Mesendoderm (in vitro differentiated cells): ENCODE results near the gene IRAK1BP1.
"Not testable (repeated sequence)": the region's sequence is repeated elsewhere in the genome, so short reads cannot be mapped to it uniquely, and the experiment has no call there.

Experiments used
- DNase-seq: peaks from one replicate; pipeline ENCODE4 v3.0.0; 2013
- H2AK5ac ChIP-seq: 2 replicates; pipeline ENCODE4 v1.6.1; 2013; ENCODE audit warnings: low read length, inconsistent platforms
- H2BK120ac ChIP-seq: 2 replicates; pipeline ENCODE4 v1.6.1; 2013; ENCODE audit warnings: low read depth, mild to moderate bottlenecking, low read length, moderate library complexity, mixed read lengths
- H2BK15ac ChIP-seq: replicated peaks from 2 replicates; pipeline ENCODE4 v1.6.1; 2013; ENCODE audit warnings: low read depth, mild to moderate bottlenecking, moderate library complexity
- H2BK5ac ChIP-seq: 2 replicates; pipeline ENCODE4 v1.6.1; 2013; ENCODE audit warnings: low read length, inconsistent platforms
- H3K18ac ChIP-seq: 2 replicates; pipeline ENCODE4 v1.6.1; 2013; ENCODE audit warnings: mild to moderate bottlenecking, low read length, mixed read lengths
- H3K23ac ChIP-seq: one replicate; pipeline ENCODE4 v1.6.1; 2013; ENCODE audit warnings: low read length
- H3K27ac ChIP-seq: 2 replicates; pipeline ENCODE4 v1.5.1; 2013; ENCODE audit warnings: low read depth, mild to moderate bottlenecking, inconsistent platforms, low read length, moderate library complexity
- H3K27me3 ChIP-seq: 2 replicates; pipeline ENCODE4 v1.6.1; 2013; ENCODE audit warnings: low read length, control low read depth, mild to moderate bottlenecking, inconsistent platforms; ENCODE audit not compliant: insufficient read depth, poor library complexity
- H3K36me3 ChIP-seq: 2 replicates; pipeline ENCODE4 v1.6.1; 2013; ENCODE audit warnings: low read length, inconsistent platforms; ENCODE audit not compliant: control insufficient read depth, insufficient read depth
- H3K4ac ChIP-seq: one replicate; pipeline ENCODE4 v1.6.1; 2013; ENCODE audit warnings: low read depth, mild to moderate bottlenecking, low read length, moderate library complexity
- H3K4me1 ChIP-seq: 2 replicates; pipeline ENCODE4 v1.6.1; 2013; ENCODE audit warnings: low read depth, low read length, inconsistent platforms; ENCODE audit not compliant: control insufficient read depth
- H3K4me2 ChIP-seq: 2 replicates; pipeline ENCODE4 v1.6.1; 2013; ENCODE audit warnings: low read length
- H3K4me3 ChIP-seq: 2 replicates; pipeline ENCODE4 v1.5.1; 2013; ENCODE audit warnings: mild to moderate bottlenecking, low read length
- H3K56ac ChIP-seq: one replicate; pipeline ENCODE4 v1.6.1; 2013; ENCODE audit warnings: low read length
- H3K79me1 ChIP-seq: 2 replicates; pipeline ENCODE4 v1.6.1; 2013; ENCODE audit warnings: low read length, inconsistent platforms
- H3K79me2 ChIP-seq: 2 replicates; pipeline ENCODE4 v1.6.1; 2013; ENCODE audit warnings: mild to moderate bottlenecking, low read length; ENCODE audit not compliant: control insufficient read depth, insufficient read depth
- H3K9ac ChIP-seq: 2 replicates; pipeline ENCODE4 v1.6.1; 2013; ENCODE audit warnings: low read length, inconsistent platforms
- H4K5ac ChIP-seq: one replicate; pipeline ENCODE4 v1.6.1; 2013; ENCODE audit warnings: low read length
- H4K8ac ChIP-seq: one replicate; pipeline ENCODE4 v1.6.1; 2013; ENCODE audit warnings: low read depth, mild to moderate bottlenecking, control low read depth, low read length, moderate library complexity
- WGBS: extraction: QIAGEN DNeasy Blood & Tissue Kit; methylation state at CpG from one replicate; pipeline ENCODE4 v1.1.7; 2013; ENCODE audit warnings: low lambda C conversion rate, missing lambda C conversion rate; ENCODE audit not compliant: insufficient coverage; ENCODE audit errors: extremely low coverage; 5-methylcytosine and 5-hydroxymethylcytosine counted together

IRAK1BP1 gene

GRCh38 chr6:78845567-78845966 is 21.8 kb upstream of the IRAK1BP1 start:
- H3K27me3 ChIP-seq, result no peaks in the 10 kb centered on the region
- H2BK5ac ChIP-seq, result no peak overlapping the region
- H4K5ac ChIP-seq, result no peak overlapping the region
- no CpG with 5 or more reads among the region's 1 CpG for WGBS
- H2BK15ac ChIP-seq, result no peak overlapping the region
- H3K9ac ChIP-seq, result no peak overlapping the region
- H3K56ac ChIP-seq, result no peak overlapping the region
- no peak overlapping the region for H2BK120ac ChIP-seq
- no peak for DNase-seq
- H3K79me2 ChIP-seq, result no peaks in the 10 kb centered on the region
- H3K27ac ChIP-seq, result no peak overlapping the region
- no peaks in the 10 kb centered on the region for H3K79me1 ChIP-seq
- no peak overlapping the region for H3K18ac ChIP-seq
- no peak overlapping the region for H3K4ac ChIP-seq
- no peaks in the 10 kb centered on the region for H3K36me3 ChIP-seq
- H3K23ac ChIP-seq, result no peak overlapping the region
- H4K8ac ChIP-seq, result no peak overlapping the region
- H3K4me2 ChIP-seq, result no peak overlapping the region
- H2AK5ac ChIP-seq, result no peak overlapping the region
- H3K4me1 ChIP-seq, result no peaks in the 10 kb centered on the region
- H3K4me3 ChIP-seq, result no peak overlapping the region

- H2BK15ac ChIP-seq, result no peak overlapping the region
- DNase-seq, result no peak
- no peak overlapping the region for H3K23ac ChIP-seq
- H3K4me3 ChIP-seq, result no peak overlapping the region
- H3K18ac ChIP-seq, result no peak overlapping the region
- H3K27me3 ChIP-seq, result no peaks in the 10 kb centered on the region
- no peak overlapping the region for H2AK5ac ChIP-seq
- no peak overlapping the region for H3K4ac ChIP-seq
- no peak overlapping the region for H2BK5ac ChIP-seq
- no peak overlapping the region for H3K27ac ChIP-seq
- H3K79me2 ChIP-seq, result no peaks in the 10 kb centered on the region
- H3K56ac ChIP-seq, result no peak overlapping the region
- H3K4me1 ChIP-seq, result no peaks in the 10 kb centered on the region
- no peak overlapping the region for H2BK120ac ChIP-seq
- H3K9ac ChIP-seq, result no peak overlapping the region
- H3K36me3 ChIP-seq, result no peaks in the 10 kb centered on the region
- no peak overlapping the region for H4K8ac ChIP-seq
- no peak overlapping the region for H3K4me2 ChIP-seq
- no peak overlapping the region for H4K5ac ChIP-seq
- no peaks in the 10 kb centered on the region for H3K79me1 ChIP-seq
These were observed 16.7 kb upstream of the IRAK1BP1 start for GRCh38 chr6:78850621-78851020.

- Histone ChIP-seq H3K27ac (no peak overlapping the region), H3K79me1 (no peaks in the 10 kb centered on the region)
- DNase-seq, result no peak
These were observed 16.2 kb upstream of the IRAK1BP1 start for GRCh38 chr6:78851156-78851555.

GRCh38 chr6:78854546-78854945 is 12.8 kb upstream of the IRAK1BP1 start:
- no peak overlapping the region for H2AK5ac ChIP-seq
- H3K79me1 ChIP-seq, result no peaks in the 10 kb centered on the region
- H3K36me3 ChIP-seq, result no peaks in the 10 kb centered on the region
- H2BK15ac ChIP-seq, result no peak overlapping the region
- DNase-seq, result no peak
- no peak overlapping the region for H2BK120ac ChIP-seq
- no peaks in the 10 kb centered on the region for H3K4me1 ChIP-seq
- no CpG with 5 or more reads among the region's 9 CpGs for WGBS
- no peak overlapping the region for H4K8ac ChIP-seq
- H3K56ac ChIP-seq, result no peak overlapping the region
- no peak overlapping the region for H3K23ac ChIP-seq
- no peak overlapping the region for H3K4me3 ChIP-seq
- H3K4ac ChIP-seq, result no peak overlapping the region
- H3K27ac ChIP-seq, result no peak overlapping the region
- no peak overlapping the region for H4K5ac ChIP-seq
- no peaks in the 10 kb centered on the region for H3K79me2 ChIP-seq
- no peak overlapping the region for H3K4me2 ChIP-seq
- no peak overlapping the region for H3K9ac ChIP-seq
- H3K27me3 ChIP-seq, result no peaks in the 10 kb centered on the region
- no peak overlapping the region for H3K18ac ChIP-seq
- no peak overlapping the region for H2BK5ac ChIP-seq

More at GRCh38 chr6:78851156-78851555, 16.2 kb upstream of the IRAK1BP1 start:
- no peak overlapping the region for H3K4me2 ChIP-seq
- no peak overlapping the region for H3K18ac ChIP-seq
- H2BK120ac ChIP-seq, result no peak overlapping the region
- H4K5ac ChIP-seq, result no peak overlapping the region
- no peak overlapping the region for H4K8ac ChIP-seq
- no peak overlapping the region for H3K4me3 ChIP-seq
- H3K23ac ChIP-seq, result no peak overlapping the region
- no peaks in the 10 kb centered on the region for H3K79me2 ChIP-seq
- H3K36me3 ChIP-seq, result no peaks in the 10 kb centered on the region
- H3K56ac ChIP-seq, result no peak overlapping the region
- no peak overlapping the region for H3K4ac ChIP-seq
- H3K9ac ChIP-seq, result no peak overlapping the region
- no peak overlapping the region for H2AK5ac ChIP-seq
- no peak overlapping the region for H2BK5ac ChIP-seq
- no peaks in the 10 kb centered on the region for H3K4me1 ChIP-seq
- H2BK15ac ChIP-seq, result no peak overlapping the region
- H3K27me3 ChIP-seq, result no peaks in the 10 kb centered on the region

- whole genome bisulfite sequencing, result no CpG with 5 or more reads among the region's 8 CpGs
- H3K4me1 ChIP-seq, H3K79me2 ChIP-seq, H4K8ac ChIP-seq, H3K18ac ChIP-seq, H3K9ac ChIP-seq, DNase-seq, H3K4ac ChIP-seq, H3K27ac ChIP-seq, H2BK15ac ChIP-seq, H3K23ac ChIP-seq, H3K36me3 ChIP-seq, H2BK120ac ChIP-seq, H3K56ac ChIP-seq, H2AK5ac ChIP-seq, H3K79me1 ChIP-seq, H3K27me3 ChIP-seq, H2BK5ac ChIP-seq, H3K4me2 ChIP-seq, H3K4me3 ChIP-seq, H4K5ac ChIP-seq: not testable (repeated sequence)
These were observed 8.9 kb upstream of the IRAK1BP1 start for GRCh38 chr6:78858339-78858938.

GRCh38 chr6:78861509-78861908 is 5.8 kb upstream of the IRAK1BP1 start:
- no peak overlapping the region for H4K5ac ChIP-seq
- H2BK120ac ChIP-seq, result no peak overlapping the region
- H2BK15ac ChIP-seq, result no peak overlapping the region
- no peaks in the 10 kb centered on the region for H3K79me1 ChIP-seq
- H3K9ac ChIP-seq, result no peak overlapping the region
- no peak overlapping the region for H3K27ac ChIP-seq
- DNase-seq, result no peak
- no peak overlapping the region for H3K56ac ChIP-seq
- WGBS, result no CpG with 5 or more reads among the region's 2 CpGs
- no peaks in the 10 kb centered on the region for H3K4me1 ChIP-seq
- no peak overlapping the region for H3K4me3 ChIP-seq
- no peak overlapping the region for H3K4me2 ChIP-seq
- H2AK5ac ChIP-seq, result no peak overlapping the region
- no peaks in the 10 kb centered on the region for H3K36me3 ChIP-seq
- no peaks in the 10 kb centered on the region for H3K79me2 ChIP-seq
- H3K27me3 ChIP-seq, result no peaks in the 10 kb centered on the region
- no peak overlapping the region for H2BK5ac ChIP-seq
- no peak overlapping the region for H3K18ac ChIP-seq
- no peak overlapping the region for H3K23ac ChIP-seq
- H4K8ac ChIP-seq, result no peak overlapping the region
- no peak overlapping the region for H3K4ac ChIP-seq
